NCI-H460 (cell line): ENCODE data around the gene ARID3A. TPM values are rescaled to one million over a fixed set of nuclear protein-coding genes. Genes with fewer than 3 reads are reported as not detected.
"Not testable (repeated sequence)": the region's sequence is repeated elsewhere in the genome, so short reads cannot be mapped to it uniquely, and the experiment has no call there.

ENCODE experiments used
- DNase-seq: peaks from one replicate; pipeline ENCODE4 v3.0.0-alpha.2; 2016; ENCODE audit warnings: low read depth; ENCODE audit errors: extremely low read depth
- polyA plus RNA-seq: library from polyadenylated mRNA; depleted of rRNA; stranded (reverse); fragments of >200 nt; gene quantifications from 2 replicates; pipeline ENCODE4 v1.2.3, GENCODE V29; 2014; cell fraction: nucleus; rRNA removed
- total RNA-seq: library from RNA; depleted of rRNA; stranded (reverse); fragments of >200 nt; shearing (Covaris generic); gene quantifications from 2 replicates; pipeline ENCODE4 v1.2.3, GENCODE V29; 2014; rRNA removed

ARID3A gene, protein sequence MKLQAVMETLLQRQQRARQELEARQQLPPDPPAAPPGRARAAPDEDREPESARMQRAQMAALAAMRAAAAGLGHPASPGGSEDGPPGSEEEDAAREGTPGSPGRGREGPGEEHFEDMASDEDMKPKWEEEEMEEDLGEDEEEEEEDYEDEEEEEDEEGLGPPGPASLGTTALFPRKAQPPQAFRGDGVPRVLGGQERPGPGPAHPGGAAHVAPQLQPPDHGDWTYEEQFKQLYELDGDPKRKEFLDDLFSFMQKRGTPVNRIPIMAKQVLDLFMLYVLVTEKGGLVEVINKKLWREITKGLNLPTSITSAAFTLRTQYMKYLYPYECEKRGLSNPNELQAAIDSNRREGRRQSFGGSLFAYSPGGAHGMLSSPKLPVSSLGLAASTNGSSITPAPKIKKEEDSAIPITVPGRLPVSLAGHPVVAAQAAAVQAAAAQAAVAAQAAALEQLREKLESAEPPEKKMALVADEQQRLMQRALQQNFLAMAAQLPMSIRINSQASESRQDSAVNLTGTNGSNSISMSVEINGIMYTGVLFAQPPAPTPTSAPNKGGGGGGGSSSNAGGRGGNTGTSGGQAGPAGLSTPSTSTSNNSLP
- 4.9 and 5.4 TPM in 2 replicates for total RNA-seq
- polyA plus RNA-seq, result 1.4 and 10.0 TPM in 2 replicates

DNA sequence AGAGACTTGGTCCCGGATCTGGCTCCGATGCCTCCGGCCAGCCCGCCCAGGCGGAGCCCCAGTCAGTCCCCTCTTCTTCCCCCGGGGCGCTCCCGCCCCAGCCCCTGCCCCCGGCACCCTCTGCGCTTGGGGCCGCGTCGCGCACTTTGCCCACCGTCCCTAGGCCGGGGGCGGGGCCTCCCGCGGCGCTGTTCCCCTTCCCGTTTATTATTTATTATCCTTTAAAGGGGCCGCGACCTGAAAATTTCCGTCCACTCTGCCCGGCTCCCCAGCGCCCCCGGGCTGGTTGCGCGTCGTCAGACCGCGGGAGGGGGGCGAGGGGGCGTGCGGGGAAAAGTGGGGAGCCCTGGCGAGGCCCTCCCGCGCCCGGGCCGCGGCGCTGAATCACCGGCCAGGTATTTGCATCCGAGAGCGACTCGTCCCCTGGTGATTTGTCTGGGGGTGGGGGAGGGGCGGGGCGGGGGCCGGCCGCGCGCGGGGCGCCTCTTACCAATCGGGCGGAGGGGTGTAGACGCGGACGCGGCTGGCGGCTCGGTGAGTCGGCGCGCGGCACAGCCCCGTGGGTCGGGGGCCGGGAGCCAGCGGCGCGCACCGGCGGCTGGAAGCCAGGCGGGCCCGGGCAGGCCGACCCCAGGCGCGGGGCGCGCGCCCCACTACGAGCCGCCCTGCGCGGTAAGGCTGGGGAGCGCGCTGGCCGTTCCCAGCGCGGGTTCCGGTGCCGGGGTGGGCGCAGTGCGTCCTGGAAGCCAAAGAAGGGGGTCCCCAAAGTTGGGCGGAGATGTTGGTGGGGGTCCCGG lies at the start of gene ARID3A:
ARID3A (plus strand) TSS at position 510 of the 797 bp plus-strand sequence. CDS start 3,494 bp downstream, outside the sequence.
- DNase-seq, result peak; percentile 56

DNA sequence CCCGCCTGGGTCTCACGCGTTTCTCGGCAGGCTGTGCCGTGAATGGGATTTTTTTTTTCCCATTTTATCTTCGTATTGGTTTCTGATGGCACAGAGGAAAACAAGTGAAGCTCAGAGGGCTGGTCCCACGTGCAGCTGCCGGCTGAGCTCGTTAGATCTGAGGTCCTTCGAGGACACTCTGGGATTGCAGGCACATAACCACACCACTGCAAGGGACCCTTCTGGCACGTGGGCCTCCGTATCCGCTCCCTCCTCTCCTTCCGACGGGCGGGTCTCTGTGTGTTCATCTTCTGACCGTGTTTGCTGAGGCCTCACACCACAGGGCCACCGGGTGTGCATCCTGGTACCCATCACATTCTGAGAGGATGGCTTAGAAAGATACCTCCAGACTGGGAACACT lies 49.7 kb upstream of the ARID3A start:
- no peak for DNase-seq

DNA sequence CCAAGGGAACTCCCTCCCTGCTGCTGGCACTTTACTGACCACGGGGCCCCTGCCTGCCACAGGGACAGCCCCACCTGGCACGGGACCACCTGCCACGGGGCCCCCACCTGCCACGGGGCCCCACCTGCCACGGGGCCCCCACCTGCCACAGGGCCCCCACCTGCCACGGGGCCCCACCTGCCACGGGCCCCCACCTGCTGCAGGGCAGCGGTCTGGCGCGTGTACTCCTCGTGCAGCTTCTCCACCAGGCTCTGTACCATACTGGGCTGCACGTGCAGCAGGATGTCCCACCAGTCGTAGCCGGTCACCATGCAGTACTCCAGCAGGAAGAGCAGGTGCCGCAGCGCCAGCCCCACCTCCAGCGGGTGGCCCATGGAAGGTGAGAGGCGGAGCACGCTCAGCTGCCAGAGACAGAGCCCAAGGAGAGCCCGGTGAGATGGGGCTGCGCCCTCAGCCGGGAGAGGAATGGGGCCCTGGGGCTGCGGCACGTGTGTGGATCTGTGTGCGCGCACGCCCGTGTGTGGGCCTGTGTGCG lies 49.0 kb upstream of the ARID3A start:
- no peak for DNase-seq

DNA sequence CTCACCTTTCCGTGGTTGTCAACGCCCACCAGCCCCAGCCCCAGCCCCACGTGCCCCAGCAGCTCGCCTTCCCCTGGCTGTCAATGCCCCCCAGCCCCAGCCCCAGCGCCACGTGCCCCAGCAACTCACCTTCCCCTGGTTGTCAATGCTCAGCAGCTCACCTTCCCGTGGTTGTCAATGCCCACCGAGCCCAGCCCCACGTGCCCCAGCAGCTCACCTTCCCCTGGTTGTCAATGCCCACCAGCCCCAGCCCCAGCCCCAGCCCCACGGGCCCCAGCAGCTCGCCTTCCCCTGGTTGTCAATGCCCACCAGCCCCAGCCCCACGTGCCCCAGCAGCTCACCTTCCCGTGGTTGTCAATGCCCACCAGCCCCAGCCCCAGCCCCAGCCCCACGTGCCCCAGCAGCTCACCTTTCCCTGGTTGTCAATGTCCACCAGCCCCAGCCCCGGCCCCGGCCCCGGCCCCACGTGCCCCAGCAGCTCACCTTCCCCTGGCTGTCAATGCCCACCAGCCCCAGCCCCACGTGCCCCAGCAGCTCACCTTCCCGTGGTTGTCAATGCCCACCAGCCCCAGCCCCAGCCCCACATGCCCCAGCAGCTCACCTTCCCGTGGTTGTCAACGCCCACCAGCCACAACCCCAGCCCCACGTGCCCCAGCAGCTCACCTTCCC lies 47.7 kb upstream of the ARID3A start:
- DNase-seq, result not testable (repeated sequence)

DNA sequence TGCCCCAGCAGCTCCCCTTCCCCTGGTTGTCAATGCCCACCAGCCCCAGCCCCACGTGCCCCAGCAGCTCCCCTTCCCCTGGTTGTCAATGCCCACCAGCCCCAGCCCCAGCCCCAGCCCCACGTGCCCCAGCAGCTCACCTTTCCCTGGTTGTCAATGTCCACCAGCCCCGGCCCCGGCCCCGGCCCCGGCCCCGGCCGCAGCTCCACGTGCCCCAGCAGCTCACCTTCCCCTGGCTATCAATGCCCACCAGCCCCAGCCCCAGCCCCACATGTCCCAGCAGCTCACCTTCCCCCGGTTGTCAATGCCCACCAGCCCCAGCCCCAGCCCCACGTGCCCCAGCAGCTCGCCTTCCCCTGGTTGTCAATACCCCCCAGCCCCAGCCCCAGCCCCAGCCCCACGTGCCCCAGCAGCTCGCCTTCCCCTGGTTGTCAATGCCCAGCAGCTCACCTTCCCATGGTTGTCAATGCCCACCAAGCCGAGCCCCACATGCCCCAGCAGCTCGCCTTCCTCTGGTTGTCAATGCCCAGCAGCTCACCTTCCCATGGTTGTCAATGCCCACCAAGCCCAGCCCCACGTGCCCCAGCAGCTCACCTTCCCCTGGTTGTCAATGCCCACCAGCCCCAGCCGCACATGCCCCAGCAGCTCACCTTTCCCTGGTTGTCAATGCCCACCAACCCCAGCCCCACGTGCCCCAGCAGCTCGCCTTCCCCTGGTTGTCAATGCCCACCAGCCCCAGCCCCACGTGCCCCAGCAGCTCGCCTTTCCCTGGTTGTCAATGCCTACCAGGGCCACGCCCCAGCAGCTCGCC lies 46.9 kb upstream of the ARID3A start:
- DNase-seq, result not testable (repeated sequence)

DNA sequence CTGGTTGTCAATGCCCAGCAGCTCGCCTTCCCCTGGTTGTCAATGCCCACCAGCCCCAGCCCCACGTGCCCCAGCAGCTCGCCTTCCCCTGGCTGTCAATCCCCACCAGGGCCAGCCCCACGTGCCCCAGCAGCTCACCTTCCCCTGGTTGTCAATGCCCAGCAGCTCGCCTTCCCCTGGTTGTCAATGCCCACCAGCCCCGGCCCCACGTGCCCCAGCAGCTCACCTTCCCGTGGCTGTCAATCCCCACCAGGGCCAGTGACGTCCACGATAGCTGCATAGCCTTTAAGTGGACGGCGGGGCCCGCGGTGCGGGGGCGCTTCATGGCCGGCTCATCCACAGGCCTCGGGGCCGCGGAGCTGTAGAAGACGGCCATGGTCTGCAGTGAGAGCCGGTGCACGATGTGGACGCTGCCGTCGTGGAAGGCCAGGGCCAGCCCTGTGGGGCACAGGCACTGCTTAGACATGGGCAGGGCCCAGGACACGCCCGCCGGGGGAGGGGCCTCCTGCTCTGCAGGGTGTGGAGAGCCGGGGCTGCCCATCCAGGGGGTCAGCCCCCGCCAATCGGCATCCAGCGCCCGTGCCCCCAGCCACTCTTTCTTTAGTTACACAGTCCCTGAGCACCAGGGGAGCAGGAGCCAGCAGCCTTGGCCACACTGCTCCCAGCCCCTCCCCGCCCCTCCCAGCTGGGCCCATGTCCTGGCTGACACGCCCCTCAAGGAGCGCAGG lies 46.0 kb upstream of the ARID3A start:
- no peak for DNase-seq

DNA sequence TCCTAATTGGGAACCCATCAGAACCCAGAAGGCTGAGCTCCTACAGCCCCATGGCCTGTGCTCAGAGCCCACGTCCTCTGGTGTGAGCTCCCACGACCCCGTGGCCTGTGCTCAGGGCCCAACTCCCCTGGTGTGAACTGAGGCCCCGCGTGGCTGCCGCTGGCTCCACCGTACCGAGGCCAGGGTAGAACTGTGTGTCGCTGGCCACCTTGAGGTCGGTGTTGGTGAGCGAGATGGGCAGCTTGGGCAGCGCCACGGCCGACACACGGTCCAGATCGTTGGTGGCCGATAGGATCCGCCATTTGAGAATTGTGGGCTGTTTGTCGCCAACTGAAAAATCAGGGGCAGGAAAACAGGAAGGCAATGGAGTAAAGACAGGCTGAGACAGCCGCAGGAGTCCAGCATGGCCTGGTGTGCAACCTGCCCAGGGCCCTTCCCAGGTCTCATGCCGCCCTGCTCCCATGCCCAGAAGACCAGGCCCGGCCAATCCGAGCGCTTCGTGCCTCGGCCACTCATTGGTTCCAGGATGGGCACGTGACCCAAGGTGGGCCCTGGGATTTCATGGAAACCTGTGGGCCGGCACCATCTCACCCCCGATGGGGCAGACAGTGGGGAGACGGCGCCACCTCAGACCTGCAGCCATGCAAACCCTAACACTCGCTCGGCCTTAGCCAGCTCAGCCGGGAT lies 44.3 kb upstream of the ARID3A start:
- no peak for DNase-seq

DNA sequence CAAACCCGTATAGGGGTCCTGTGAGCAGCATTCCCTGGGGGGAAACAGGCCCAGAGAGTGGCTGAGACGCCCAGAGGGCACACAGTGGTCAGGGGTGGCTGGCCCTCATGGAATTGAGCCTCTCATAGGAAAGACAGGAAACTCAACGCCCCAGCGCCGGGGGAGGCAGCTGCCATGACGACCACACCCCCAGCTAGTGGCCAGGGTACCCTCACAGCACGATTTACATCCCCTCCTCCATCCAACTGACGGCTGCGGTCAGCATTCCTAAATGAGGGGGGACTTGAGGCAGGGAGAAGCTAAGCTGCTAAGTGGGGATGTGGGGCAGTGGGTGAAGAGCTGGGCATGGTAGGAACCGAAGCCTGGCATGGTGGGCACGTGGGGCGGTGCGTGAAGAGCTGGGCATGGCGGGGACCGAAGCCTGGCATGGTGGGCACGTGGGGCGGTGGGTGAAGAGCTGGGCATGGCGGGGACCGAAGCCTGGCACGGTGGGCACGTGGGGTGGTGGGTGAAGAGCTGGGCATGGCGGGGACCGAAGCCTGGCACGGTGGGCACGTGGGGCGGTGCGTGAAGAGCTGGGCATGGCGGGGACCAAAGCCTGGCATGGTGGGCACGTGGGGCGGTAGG lies 42.9 kb upstream of the ARID3A start:
- no peak for DNase-seq

DNA sequence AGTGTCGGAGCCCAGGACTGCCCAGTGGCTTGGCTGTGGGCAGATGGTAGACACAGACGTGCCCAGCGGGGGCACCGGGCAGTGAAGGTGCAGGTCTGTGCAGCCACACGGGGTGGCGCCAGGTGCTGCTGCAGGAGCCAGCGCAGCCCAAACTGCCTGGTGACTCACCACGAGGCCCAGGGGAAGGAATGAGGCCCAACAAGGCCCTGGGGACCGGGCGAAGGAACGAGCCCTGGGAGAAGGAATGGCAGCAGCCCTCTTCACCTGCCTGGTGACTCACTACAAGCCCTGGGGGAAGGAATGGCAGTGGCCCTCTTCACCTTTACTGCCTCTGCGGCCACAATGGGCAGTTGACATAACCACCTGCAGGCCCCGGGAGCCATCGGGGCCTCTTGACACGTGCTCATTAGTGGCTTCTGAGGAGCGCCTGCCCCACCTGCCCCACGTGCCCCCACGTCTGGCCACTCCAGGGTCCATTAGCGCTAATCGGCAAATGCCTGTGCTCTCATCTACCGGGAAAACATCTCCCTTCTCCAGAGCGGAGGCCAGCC lies 42.1 kb upstream of the ARID3A start:
- no peak for DNase-seq

DNA sequence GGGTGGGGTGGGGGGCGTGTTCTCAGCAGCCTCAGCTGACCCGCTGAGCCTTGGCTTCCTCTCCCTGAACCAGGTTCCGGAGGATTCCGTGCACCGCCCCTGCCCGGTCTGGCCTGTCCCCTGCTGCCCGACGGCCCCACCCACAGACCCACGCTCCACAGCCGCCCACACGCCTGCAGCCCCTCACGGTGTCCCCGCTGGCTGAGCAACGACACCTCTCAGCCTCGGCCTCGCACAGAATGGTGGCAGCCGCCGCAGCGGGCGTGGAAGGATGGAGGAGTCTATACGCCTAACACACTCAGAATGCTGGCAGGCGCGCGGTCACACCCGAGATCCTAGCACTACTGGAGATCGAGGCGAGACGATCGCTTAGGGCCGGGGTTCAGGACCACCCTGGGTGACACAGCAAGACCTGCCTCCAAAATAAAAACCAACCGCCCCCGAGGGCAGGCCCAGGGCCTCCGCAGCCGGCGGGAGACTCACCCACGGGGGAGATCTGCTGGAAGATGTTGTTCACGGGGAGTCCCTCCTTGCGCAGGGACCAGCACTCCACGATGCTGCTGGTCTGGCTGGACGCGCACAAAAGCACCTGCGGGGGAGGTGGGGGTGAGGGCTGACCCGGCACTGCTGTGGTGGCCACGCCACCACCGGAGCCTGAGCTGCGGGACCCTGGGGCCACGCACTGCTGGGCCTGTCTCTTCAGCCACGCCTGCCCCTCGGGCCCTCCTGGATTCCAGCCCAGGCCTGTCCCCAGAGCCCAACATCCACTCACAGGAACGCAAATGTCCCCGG lies 41.2 kb upstream of the ARID3A start:
- no peak for DNase-seq

DNA sequence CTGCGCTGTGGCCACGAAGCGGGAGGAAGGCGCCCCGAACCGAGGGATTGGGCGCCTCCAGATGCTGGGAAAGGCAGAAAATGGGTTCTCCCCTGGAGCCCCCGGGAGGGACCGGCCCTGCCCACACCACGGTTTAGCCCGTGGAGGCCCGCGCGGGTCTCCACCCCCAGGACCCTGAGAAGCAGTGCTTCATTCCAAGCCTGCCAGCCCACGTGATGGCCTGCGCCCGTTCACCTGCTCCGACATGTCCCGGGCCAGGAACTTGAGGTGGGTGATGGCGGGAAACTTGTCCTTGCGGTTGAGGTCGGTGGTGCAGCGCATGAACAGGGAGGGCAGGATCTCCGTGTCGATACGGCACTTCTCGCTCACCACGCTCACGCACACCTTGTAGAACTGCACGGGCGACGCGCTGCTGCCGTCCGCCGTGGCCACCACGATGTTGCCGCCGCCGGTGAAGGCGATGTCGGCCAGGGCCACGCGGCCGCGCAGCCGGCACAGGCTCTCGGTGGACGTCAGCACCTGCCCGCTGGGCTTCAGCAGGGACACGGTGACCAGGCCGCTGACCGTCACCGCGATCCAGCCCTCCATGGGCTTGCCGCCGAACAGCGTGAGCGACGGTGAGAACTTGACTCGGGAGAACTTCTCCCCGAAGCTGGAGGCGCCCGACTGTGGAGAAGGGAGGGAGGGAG lies 40.2 kb upstream of the ARID3A start:
- no peak for DNase-seq

DNA sequence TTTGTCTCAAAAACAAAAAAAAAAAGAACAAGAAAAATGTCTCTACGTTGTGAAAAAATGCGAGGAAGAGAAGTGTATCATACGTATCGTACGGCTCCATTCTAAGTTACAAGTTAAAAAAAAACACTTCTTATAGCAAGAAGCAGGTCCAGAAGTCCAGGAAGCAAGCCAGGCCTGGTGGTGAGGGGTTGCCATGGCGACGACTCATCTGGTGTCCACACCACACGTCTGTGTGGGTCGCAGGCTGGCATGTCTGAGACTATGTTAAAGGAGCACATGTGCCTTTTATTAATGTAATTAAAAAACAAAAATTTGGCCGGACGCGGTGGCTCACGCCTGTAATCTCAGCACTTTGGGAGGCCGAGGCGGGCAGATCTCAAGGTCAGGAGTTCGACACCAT lies 38.8 kb upstream of the ARID3A start:
- no peak for DNase-seq

DNA sequence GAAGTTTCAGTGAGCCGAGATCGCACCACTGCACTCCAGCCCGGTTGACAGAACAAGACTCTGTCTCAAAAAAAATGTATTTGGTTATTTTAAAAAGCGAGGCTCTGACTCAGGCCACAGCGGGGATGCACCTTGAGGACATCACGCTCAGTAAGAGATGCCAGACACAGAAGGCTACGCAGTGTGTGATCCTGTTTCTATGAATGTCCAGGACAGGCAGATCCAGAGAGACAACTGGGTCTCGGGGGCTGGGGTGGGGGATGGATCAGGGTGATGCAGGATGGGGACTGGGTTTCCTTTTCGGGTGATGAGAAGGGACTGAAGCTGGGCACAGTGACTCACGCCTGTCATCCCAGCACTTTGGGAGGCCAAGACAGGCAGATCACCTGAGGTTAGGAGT lies 38.2 kb upstream of the ARID3A start:
- no peak for DNase-seq

DNA sequence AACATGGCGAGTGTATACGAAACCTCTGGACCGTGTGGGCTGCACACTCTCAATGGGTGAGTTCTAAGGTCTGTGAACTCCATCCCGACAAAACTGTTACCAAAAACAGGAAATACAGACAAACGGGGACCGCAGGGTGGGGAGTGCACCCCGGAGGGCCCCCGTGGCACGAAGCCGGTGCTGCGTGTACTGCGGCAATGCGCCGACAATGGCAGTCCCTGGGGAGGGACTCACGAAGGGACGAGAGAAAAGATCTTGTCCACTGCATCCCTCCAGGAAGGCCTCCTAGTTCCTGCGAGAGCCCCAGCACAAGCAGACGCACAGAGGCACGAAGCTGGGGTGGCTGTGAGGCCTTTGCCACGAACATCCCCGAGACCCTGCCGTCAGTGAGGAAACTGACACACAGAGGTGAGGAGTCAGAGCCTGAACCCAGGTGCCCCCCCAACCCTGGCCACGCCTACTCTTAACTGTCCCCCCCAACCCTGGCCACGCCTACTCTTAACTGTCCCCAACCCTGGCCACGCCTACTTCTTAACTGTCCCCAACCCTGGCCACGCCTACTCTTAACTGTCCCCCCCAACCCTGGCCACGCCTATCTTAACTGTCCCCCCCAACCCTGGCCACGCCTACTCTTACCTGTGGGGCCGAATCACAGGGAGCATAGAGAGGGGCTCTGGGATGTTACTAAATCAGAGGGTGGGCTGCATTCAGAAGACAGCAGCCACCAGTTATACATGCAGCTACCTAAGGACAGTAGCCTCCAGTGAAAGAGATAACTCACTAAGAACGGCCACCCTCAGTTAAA lies 37.1 kb upstream of the ARID3A start:
- DNase-seq, result no peak

DNA sequence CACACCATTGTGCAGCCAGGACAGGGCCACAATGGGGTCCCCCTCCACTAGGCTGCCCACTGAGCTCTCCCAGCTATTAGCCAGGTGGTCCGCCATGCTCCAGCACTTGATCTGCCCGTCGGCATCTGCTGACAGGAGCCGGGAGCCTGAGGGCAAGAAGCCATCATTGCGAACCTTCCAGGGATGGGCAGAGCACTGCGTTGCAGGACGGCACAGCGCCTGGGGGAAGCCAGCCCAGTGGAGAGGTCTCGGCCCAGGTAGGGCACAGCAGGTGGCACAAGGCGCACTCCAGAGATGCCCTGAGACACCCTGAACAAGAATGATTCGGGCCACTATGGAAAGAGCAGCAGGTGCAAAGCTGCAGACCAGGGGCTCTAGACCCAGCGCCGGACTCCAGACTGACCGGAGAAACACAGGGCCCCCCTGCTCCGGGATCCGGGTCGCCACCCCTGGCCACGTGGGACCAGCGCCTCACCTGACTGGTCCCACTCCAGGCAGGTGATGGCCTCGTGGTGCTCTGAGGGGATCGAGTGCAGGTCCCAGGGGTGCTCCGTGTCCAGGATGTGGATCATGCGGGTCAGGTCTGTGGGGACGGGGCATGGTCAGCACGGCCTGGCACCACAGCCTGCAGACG lies 36.1 kb upstream of the ARID3A start:
- no peak for DNase-seq
